Mesendoderm (in vitro differentiated cells): ENCODE results near the gene CLDN18.

Experiments
- DNase-seq: peaks from one replicate; pipeline ENCODE4 v3.0.0; 2013
- H2AK5ac ChIP-seq: 2 replicates; pipeline ENCODE4 v1.6.1; 2013; ENCODE audit warnings: low read length, inconsistent platforms
- H2BK120ac ChIP-seq: 2 replicates; pipeline ENCODE4 v1.6.1; 2013; ENCODE audit warnings: low read depth, mild to moderate bottlenecking, low read length, moderate library complexity, mixed read lengths
- H2BK15ac ChIP-seq: replicated peaks from 2 replicates; pipeline ENCODE4 v1.6.1; 2013; ENCODE audit warnings: low read depth, mild to moderate bottlenecking, moderate library complexity
- H2BK5ac ChIP-seq: 2 replicates; pipeline ENCODE4 v1.6.1; 2013; ENCODE audit warnings: low read length, inconsistent platforms
- H3K18ac ChIP-seq: 2 replicates; pipeline ENCODE4 v1.6.1; 2013; ENCODE audit warnings: mild to moderate bottlenecking, low read length, mixed read lengths
- H3K23ac ChIP-seq: one replicate; pipeline ENCODE4 v1.6.1; 2013; ENCODE audit warnings: low read length
- H3K27ac ChIP-seq: 2 replicates; pipeline ENCODE4 v1.5.1; 2013; ENCODE audit warnings: low read depth, mild to moderate bottlenecking, inconsistent platforms, low read length, moderate library complexity
- H3K27me3 ChIP-seq: 2 replicates; pipeline ENCODE4 v1.6.1; 2013; ENCODE audit warnings: low read length, control low read depth, mild to moderate bottlenecking, inconsistent platforms; ENCODE audit not compliant: insufficient read depth, poor library complexity
- H3K36me3 ChIP-seq: 2 replicates; pipeline ENCODE4 v1.6.1; 2013; ENCODE audit warnings: low read length, inconsistent platforms; ENCODE audit not compliant: control insufficient read depth, insufficient read depth
- H3K4ac ChIP-seq: one replicate; pipeline ENCODE4 v1.6.1; 2013; ENCODE audit warnings: low read depth, mild to moderate bottlenecking, low read length, moderate library complexity
- H3K4me1 ChIP-seq: 2 replicates; pipeline ENCODE4 v1.6.1; 2013; ENCODE audit warnings: low read depth, low read length, inconsistent platforms; ENCODE audit not compliant: control insufficient read depth
- H3K4me2 ChIP-seq: 2 replicates; pipeline ENCODE4 v1.6.1; 2013; ENCODE audit warnings: low read length
- H3K4me3 ChIP-seq: 2 replicates; pipeline ENCODE4 v1.5.1; 2013; ENCODE audit warnings: mild to moderate bottlenecking, low read length
- H3K56ac ChIP-seq: one replicate; pipeline ENCODE4 v1.6.1; 2013; ENCODE audit warnings: low read length
- H3K79me1 ChIP-seq: 2 replicates; pipeline ENCODE4 v1.6.1; 2013; ENCODE audit warnings: low read length, inconsistent platforms
- H3K79me2 ChIP-seq: 2 replicates; pipeline ENCODE4 v1.6.1; 2013; ENCODE audit warnings: mild to moderate bottlenecking, low read length; ENCODE audit not compliant: control insufficient read depth, insufficient read depth
- H3K9ac ChIP-seq: 2 replicates; pipeline ENCODE4 v1.6.1; 2013; ENCODE audit warnings: low read length, inconsistent platforms
- H4K5ac ChIP-seq: one replicate; pipeline ENCODE4 v1.6.1; 2013; ENCODE audit warnings: low read length
- H4K8ac ChIP-seq: one replicate; pipeline ENCODE4 v1.6.1; 2013; ENCODE audit warnings: low read depth, mild to moderate bottlenecking, control low read depth, low read length, moderate library complexity
- WGBS: extraction: QIAGEN DNeasy Blood & Tissue Kit; methylation state at CpG from one replicate; pipeline ENCODE4 v1.1.7; 2013; ENCODE audit warnings: low lambda C conversion rate, missing lambda C conversion rate; ENCODE audit not compliant: insufficient coverage; ENCODE audit errors: extremely low coverage; 5-methylcytosine and 5-hydroxymethylcytosine counted together

Gene CLDN18

GRCh38 chr3:138059261-138059660 lies 49.3 kb downstream of the CLDN18 start:
- H3K36me3 ChIP-seq, result no peaks in the 10 kb centered on the region
- H3K18ac ChIP-seq, result no peak overlapping the region
- H3K27ac ChIP-seq, result no peak overlapping the region
- no peak overlapping the region for H3K9ac ChIP-seq
- no peaks in the 10 kb centered on the region for H3K79me2 ChIP-seq
- no peak overlapping the region for H3K23ac ChIP-seq
- H2BK5ac ChIP-seq, result no peak overlapping the region
- no peak overlapping the region for H2BK120ac ChIP-seq
- H3K56ac ChIP-seq, result no peak overlapping the region
- H4K8ac ChIP-seq, result no peak overlapping the region
- no peak overlapping the region for H4K5ac ChIP-seq
- H2BK15ac ChIP-seq, result no peak overlapping the region
- H3K27me3 ChIP-seq, result no peaks in the 10 kb centered on the region
- no peak overlapping the region for H3K4ac ChIP-seq
- H3K4me2 ChIP-seq, result no peak overlapping the region
- DNase-seq, result no peak
- H3K4me3 ChIP-seq, result no peak overlapping the region
- no peaks in the 10 kb centered on the region for H3K79me1 ChIP-seq
- H3K4me1 ChIP-seq, result no peaks in the 10 kb centered on the region
- no peak overlapping the region for H2AK5ac ChIP-seq

DNA sequence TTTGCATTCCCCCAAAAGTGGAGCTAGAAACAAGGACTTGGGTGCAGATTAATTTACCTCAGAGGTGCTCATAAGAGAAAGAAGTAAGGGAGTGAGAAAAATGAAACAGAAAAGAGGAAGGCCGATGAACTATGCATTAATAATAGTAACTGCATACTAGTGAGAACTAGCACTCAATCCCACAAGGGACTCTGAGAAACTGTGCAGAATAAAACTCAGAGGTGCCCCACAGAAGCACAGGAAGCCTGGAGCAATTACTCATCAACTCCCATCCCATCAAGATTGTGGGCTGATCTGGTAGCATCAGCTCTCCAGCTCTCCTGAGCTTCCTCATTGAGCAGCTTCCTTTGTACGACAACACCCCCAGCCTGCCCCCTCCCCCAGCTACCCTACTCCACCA lies 50.8 kb downstream of the CLDN18 start:
- Histone ChIP-seq H3K18ac (no peak overlapping the region), H3K79me1 (no peaks in the 10 kb centered on the region), H3K4me2 (no peak overlapping the region), H2BK120ac (no peak overlapping the region), H3K27ac (no peak overlapping the region), H3K9ac (no peak overlapping the region), H3K56ac (no peak overlapping the region), H3K4me3 (no peak overlapping the region), H2AK5ac (no peak overlapping the region), H4K5ac (no peak overlapping the region), H3K36me3 (no peaks in the 10 kb centered on the region), H4K8ac (no peak overlapping the region), H2BK5ac (no peak overlapping the region), H3K4me1 (no peaks in the 10 kb centered on the region), H3K27me3 (no peaks in the 10 kb centered on the region), H3K23ac (no peak overlapping the region), H3K79me2 (no peaks in the 10 kb centered on the region), H3K4ac (no peak overlapping the region), H2BK15ac (no peak overlapping the region)
- WGBS, result no CpG with 5 or more reads among the region's 2 CpGs
- no peak for DNase-seq

GRCh38 chr3:138062037-138062436 lies 52.1 kb downstream of the CLDN18 start:
- no peak overlapping the region for H2BK15ac ChIP-seq
- no peak overlapping the region for H4K8ac ChIP-seq
- H3K23ac ChIP-seq, result no peak overlapping the region
- H3K4ac ChIP-seq, result no peak overlapping the region
- no peaks in the 10 kb centered on the region for H3K4me1 ChIP-seq
- no peak overlapping the region for H3K9ac ChIP-seq
- no peak overlapping the region for H3K56ac ChIP-seq
- H3K36me3 ChIP-seq, result peaks cover 2% of the 10 kb centered on the region
- H3K18ac ChIP-seq, result no peak overlapping the region
- H3K27me3 ChIP-seq, result no peaks in the 10 kb centered on the region
- no peaks in the 10 kb centered on the region for H3K79me1 ChIP-seq
- H2AK5ac ChIP-seq, result no peak overlapping the region
- H3K79me2 ChIP-seq, result no peaks in the 10 kb centered on the region
- WGBS, result no CpG with 5 or more reads among the region's 2 CpGs
- H3K27ac ChIP-seq, result no peak overlapping the region
- no peak overlapping the region for H4K5ac ChIP-seq
- H2BK5ac ChIP-seq, result no peak overlapping the region
- H2BK120ac ChIP-seq, result no peak overlapping the region
- H3K4me2 ChIP-seq, result no peak overlapping the region
- no peak for DNase-seq
- H3K4me3 ChIP-seq, result no peak overlapping the region

GRCh38 chr3:138062626-138063025 lies 52.7 kb downstream of the CLDN18 start:
- H3K27ac ChIP-seq, result no peak overlapping the region
- no peak overlapping the region for H3K18ac ChIP-seq
- H3K79me2 ChIP-seq, result no peaks in the 10 kb centered on the region
- H3K4me1 ChIP-seq, result no peaks in the 10 kb centered on the region
- no peaks in the 10 kb centered on the region for H3K79me1 ChIP-seq
- no peaks in the 10 kb centered on the region for H3K27me3 ChIP-seq
- no peak overlapping the region for H4K5ac ChIP-seq
- H3K36me3 ChIP-seq, result peaks cover 2% of the 10 kb centered on the region
- no peak overlapping the region for H2BK5ac ChIP-seq
- H3K23ac ChIP-seq, result no peak overlapping the region
- no peak overlapping the region for H4K8ac ChIP-seq
- no peak overlapping the region for H2AK5ac ChIP-seq
- H3K56ac ChIP-seq, result no peak overlapping the region
- no peak overlapping the region for H3K9ac ChIP-seq
- no peak overlapping the region for H2BK15ac ChIP-seq
- H2BK120ac ChIP-seq, result no peak overlapping the region
- H3K4ac ChIP-seq, result no peak overlapping the region
- no peak overlapping the region for H3K4me3 ChIP-seq
- no peak overlapping the region for H3K4me2 ChIP-seq
- DNase-seq, result no peak
- no CpG with 5 or more reads among the region's 1 CpG for WGBS

DNA sequence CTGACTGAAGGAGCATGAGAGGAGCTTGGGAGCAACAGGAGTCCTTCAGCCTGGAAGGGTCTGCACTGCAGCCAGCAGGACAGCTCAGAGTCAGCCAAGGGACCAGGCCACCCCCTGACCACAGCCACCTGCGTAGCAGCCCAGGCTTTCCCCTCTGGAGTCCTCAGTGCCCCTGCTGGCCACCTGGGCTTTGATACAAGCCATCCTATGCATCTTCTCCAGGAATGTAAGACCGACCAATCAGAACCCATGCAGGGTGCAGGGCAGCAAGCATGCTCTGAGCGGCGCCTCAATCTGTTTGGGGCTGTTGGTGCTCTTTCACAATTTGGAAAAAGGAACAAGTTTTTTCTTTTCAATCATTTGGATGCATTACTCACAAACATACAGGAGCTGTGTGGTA lies 53.5 kb downstream of the CLDN18 start:
- H4K5ac ChIP-seq, result no peak overlapping the region
- H3K18ac ChIP-seq, result no peak overlapping the region
- no peaks in the 10 kb centered on the region for H3K79me2 ChIP-seq
- no peak overlapping the region for H3K56ac ChIP-seq
- no peak overlapping the region for H2BK5ac ChIP-seq
- DNase-seq, result peak; percentile 44
- no peaks in the 10 kb centered on the region for H3K27me3 ChIP-seq
- no peaks in the 10 kb centered on the region for H3K4me1 ChIP-seq
- H3K79me1 ChIP-seq, result no peaks in the 10 kb centered on the region
- H3K4me2 ChIP-seq, result no peak overlapping the region
- no peak overlapping the region for H3K4me3 ChIP-seq
- peaks cover 2% of the 10 kb centered on the region for H3K36me3 ChIP-seq
- H2BK15ac ChIP-seq, result no peak overlapping the region
- H4K8ac ChIP-seq, result no peak overlapping the region
- WGBS, result no CpG with 5 or more reads among the region's 4 CpGs
- no peak overlapping the region for H3K9ac ChIP-seq
- H2AK5ac ChIP-seq, result no peak overlapping the region
- H3K4ac ChIP-seq, result no peak overlapping the region
- no peak overlapping the region for H2BK120ac ChIP-seq
- H3K23ac ChIP-seq, result no peak overlapping the region
- H3K27ac ChIP-seq, result no peak overlapping the region

DNA sequence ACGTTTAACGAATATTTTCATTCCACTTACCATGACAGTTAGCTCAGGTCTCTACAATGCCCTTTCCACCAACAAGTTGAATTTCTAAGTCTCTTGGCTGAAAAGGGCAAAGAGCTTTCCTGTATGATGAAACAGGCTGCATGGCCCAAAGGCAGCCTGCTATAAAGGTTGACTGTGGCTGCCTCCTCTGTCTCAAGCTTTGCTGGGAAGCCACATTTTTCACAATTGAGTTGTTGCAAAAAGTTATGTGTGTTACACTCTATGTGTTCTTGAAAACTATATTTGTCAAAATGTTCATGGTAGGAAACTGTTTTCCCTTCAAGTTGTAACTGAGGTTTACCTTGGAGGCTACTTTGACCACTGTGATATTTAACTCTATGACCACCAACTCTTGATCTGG lies 56.0 kb downstream of the CLDN18 start:
- no peak for DNase-seq

More for the DNA sequence above, 56.0 kb downstream of the CLDN18 start:
- H4K5ac ChIP-seq, result no peak overlapping the region
- no peak overlapping the region for H3K56ac ChIP-seq
- no peak overlapping the region for H2BK15ac ChIP-seq
- H3K79me2 ChIP-seq, result no peaks in the 10 kb centered on the region
- no peak overlapping the region for H2BK5ac ChIP-seq
- H3K4ac ChIP-seq, result no peak overlapping the region
- H4K8ac ChIP-seq, result no peak overlapping the region
- no peak overlapping the region for H3K4me3 ChIP-seq
- H3K79me1 ChIP-seq, result no peaks in the 10 kb centered on the region
- no peak overlapping the region for H3K18ac ChIP-seq
- WGBS, result no CpG with 5 or more reads among the region's 2 CpGs
- no peak overlapping the region for H3K9ac ChIP-seq
- no peak overlapping the region for H3K23ac ChIP-seq
- no peak overlapping the region for H3K27ac ChIP-seq
- no peak overlapping the region for H2AK5ac ChIP-seq
- no peak overlapping the region for H2BK120ac ChIP-seq
- no peaks in the 10 kb centered on the region for H3K27me3 ChIP-seq
- H3K4me2 ChIP-seq, result no peak overlapping the region
- no peaks in the 10 kb centered on the region for H3K4me1 ChIP-seq
- peaks cover 2% of the 10 kb centered on the region for H3K36me3 ChIP-seq
